CD4-positive, alpha-beta T cell treated with Interleukin-17A for 1 hour (primary cell): ENCODE results near the gene MS4A6A.
A peak's percentile ranks its signal among the peaks of the same experiment; 100 is the strongest.
"Not testable (repeated sequence)": the region's sequence is repeated elsewhere in the genome, so short reads cannot be mapped to it uniquely, and the experiment has no call there.

Experiments
- DNase-seq: peaks from one replicate; pipeline ENCODE4 v3.0.0-alpha.2; 2020

The MS4A6A gene, protein sequence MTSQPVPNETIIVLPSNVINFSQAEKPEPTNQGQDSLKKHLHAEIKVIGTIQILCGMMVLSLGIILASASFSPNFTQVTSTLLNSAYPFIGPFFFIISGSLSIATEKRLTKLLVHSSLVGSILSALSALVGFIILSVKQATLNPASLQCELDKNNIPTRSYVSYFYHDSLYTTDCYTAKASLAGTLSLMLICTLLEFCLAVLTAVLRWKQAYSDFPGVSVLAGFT

DNA sequence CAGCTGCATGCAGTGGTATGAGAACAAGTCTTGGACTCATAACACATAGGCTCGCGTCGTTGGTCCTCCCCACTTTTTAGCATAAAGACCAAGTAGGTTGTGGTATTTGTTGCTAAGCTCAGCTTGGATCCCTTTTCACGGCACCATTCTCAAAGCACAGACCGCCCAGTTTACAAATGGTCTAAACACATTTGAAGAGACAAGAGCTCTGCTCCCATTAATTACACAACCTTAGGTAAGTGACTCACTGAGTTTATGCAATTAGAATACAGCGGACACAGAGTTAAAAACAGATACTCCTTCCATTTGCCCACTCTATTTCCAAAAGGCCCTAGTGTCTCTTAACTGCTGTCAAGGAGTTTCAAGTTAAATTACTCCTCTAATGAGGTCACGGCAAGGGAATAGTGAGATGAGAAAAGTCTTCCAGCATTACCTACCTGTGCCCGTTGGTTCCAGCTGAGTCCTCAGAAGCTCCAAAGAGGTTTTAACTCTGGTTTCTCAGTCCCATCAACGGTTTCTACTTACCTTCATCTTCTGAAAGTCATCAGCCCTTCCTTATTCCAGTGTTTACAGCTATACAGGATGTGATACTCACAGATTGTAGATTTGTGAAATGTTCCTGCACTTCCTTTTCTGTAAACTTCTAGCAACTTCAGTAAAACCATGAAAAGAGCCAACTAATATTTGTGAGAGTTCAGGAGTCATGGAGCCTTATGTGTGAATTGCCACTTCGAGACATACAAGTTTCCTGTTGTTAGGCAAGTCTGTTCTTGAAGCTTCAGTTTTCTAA is at the start of gene MS4A6A:
TSS of gene MS4A6A (minus strand) at position 543 of the 790 bp plus-strand sequence. CDS start 1,356 bp downstream, outside the sequence.
- no peak for DNase-seq

DNA sequence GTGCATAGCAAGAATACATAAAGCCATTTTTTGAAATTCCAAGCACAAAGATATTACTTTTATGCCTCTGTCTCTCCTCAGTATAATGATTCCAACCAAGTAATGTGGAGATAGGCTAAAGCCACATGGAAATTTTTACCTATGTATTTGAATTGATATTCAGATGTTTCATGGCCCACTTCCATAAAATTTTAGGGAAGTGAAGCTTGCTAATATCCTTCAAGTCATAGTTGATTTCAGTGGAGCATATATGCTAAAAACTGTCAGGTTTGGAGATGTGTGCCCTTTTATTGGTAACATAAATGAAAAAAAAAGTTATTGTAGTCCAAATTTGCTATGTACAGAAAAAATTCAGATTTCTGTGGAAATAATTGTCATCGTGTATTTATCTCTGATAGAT is 47.8 kb upstream of the MS4A6A start:
- DNase-seq: no peak

DNA sequence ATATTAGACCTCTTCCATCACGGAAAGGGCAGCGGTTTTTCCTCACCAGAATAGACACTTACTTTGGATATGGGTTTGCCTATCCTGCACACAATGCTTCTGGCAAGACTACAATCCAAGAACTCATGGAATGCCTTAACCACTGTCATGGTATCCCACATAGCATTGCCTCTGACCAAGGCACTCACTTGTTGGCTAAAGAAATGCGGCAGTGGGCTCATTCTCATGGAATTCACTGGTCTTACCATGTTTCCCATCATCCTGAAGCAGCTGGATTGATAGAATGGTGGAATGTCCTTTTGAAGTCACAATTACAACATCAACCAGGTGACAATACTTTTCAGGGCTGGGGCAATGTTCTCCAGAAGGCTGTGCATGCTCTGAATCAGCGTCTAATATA is 39.3 kb upstream of the MS4A6A start:
- no peak for DNase-seq

DNA sequence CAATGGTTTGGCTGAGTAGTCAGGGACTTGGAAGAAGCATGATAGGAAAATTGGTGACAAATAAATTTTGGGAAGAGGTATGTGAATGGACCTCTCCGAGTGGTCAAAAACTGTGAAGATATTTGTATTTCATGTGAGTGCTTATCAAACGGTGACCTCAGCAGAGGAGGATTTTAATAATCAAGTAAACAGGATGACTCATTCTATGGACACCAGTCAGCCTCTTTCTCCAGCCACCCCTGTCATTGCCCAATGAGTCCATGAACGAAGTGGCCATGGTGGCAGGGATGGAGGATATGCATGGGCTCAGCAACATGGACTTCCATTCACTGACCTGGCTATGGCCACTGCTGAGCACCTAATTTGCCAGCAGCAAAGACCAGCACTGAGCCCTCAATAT is 38.8 kb upstream of the MS4A6A start:
- no peak for DNase-seq

DNA sequence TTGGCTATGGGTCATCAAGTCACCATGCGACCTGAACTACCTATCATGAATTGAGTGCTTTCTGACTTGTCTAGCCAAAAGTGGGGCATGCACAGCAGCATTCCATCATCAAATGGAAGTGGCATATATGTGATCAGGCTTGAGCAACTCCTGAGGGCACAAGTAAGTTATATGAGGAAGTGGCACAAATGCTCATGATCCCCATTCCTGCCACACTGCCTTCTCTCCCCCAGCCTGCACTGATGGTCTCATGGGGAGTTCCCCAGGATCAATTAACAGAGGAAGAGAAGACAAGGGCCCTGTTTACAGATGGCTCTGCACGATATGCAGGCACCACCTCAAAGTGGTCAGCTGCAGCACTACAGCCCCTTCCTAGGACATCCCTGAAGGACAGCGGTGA is 38.3 kb upstream of the MS4A6A start:
- no peak for DNase-seq

DNA sequence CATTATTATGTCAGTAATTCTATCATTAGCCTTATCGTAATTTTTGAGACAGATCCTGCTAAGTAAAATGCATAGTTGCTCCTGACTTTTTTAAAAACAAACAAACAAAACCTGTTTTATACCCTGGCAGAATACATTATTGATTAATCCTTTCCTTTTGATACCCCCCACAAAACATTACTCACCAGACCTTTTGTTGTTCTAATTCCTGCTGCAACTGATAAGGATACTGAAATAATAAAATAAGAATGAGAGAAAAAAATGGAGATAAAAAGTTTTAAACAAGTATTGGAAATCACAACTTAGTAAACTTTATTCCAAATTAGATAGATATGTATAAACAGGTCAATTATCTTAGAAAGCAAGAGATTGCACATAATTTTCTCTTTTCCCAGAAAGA is 31.5 kb upstream of the MS4A6A start:
- no peak for DNase-seq

DNA sequence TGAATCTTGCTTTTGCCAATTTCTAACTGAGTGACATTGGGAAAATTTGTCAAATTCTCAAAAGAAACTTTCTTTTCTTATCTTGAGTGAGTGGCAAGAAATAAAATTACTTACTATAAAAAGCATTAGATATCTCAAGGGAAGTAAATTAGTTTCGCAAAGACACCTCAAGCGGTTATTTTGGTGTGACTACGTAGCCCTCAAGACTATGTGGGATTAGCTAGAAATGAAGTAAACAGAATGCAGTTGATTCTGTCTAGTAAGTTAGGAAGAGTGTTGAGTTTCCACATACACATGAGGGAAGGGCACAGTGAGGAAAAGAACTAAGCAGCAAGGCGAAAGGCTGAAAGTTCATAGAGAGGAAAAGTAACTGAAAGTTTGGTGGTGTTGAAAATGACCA is 28.3 kb upstream of the MS4A6A start:
- DNase-seq: no peak

DNA sequence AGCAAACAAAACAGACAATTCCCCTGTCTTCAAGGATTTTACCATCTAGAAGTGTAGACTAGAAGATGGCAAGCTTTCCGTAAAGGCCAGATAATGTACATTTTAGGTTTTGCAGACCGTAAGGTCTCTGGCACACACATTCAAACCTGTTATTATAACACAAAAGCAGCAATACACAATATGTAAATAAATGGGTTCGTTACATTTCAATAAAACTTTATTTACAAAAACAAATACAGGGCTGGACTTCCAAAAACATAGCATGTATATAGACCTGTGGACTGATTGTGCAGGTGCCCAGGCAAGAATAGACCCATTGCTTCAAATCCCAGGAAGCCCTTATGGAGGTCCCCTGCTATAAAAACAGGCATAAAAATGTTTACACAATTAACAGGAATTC is 27.1 kb upstream of the MS4A6A start:
- DNase-seq: no peak

DNA sequence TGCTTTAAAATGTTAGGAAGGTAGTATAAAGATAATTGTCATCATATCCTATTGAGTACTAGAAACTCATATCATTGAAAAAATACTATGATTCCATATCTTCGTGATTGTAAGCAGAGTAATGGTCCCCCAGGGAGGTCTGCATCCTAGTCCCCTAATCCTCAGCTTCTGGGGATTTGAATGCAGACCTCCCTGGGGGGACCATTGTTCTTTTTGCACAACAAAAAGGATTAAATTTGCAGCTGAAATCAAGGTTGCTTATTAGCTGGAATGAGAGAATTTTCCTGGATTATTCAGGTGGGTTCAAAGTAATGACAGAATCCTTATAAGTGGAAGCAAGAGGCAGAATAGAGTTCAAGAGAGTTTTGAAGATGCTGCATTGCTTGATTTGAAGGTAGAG is 26.1 kb upstream of the MS4A6A start:
- DNase-seq: no peak

DNA sequence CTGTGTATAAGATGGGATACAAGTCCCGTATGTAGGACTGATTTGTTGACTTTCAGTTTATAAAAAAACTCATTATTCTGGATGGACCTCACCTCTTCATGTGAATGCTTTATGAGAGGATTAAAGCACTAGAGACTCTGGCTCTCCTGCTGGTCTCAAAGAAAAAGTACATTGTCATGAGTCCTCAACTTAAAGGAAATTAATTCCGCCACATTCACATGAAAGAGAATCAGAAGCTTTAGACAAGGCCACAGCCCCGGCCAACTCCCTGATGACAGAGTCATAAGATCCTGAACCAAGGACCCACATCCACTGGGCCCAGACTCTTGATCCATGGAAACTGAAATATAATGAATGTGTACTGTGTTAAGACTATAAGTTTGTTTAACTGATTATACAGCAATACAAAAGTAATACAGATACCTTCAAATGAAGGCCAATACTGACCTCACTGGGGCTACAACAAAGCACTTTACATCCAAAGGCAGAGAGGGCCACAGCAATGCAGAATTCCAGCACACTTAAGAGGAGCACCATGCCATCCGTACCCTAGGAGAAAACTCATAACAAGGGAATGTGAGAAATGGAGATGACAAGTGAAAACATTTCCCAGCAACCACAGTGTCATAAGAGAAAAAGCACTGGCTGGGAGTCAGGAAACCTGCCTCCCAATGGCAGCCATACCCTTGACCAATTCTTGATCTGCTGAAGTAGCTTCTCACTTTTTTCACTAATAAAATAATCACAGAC is 25.4 kb upstream of the MS4A6A start:
- no peak for DNase-seq

DNA sequence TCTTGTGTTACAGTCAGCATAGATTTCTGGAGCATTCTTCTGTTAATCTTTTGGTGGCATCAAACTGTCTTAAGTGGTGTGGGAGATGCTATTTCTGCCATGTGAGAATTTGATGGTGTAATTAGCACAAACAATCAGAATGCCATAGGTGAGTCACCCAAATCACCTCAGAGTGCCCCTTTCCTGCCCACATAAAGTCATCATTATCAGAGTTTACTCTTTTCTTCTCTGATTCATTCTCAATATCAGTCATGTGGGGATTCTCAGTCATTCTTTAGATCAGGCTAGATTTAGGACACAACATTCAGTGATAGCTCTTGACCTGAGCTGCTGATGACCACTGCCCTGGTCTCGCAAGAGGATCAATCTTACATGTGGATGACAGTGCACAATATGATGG is 23.7 kb upstream of the MS4A6A start:
- DNase-seq: no peak

DNA sequence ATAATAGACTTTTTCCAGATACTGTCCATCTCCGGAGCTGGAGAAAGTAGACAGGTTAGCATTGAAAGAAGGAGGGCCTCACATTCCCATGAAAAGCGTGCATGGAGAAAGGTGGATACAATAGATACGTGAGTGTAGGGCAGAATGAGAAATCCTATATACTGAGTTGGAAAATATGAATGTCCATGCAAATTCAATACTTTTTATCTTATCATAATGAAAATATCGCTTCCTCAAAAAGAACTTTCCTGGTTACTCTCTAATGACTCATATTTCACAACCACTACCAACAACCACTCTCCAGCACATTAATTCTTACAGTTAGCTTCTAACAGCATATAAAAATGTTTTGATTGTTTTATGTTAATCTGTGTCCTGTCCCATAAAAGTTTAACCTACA is 22.0 kb upstream of the MS4A6A start:
- no peak for DNase-seq

DNA sequence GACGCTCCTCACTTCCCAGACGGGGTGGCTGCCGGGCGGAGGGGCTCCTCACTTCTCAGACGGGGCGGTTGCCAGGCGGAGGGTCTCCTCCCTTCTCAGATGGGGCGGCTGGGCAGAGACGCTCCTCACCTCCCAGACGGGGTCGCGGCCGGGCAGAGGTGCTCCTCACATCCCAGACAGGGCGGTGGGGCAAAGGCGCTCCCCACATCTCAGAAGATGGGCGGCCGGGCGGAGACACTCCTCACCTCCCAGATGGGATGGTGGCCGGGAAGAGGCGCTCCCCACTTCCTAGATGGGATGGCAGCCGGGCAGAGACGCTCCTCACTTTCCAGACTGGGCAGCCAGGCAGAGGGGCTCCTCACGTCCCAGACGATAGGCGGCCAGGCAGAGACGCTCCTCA is 18.5 kb upstream of the MS4A6A start:
- DNase-seq: not testable (repeated sequence)

DNA sequence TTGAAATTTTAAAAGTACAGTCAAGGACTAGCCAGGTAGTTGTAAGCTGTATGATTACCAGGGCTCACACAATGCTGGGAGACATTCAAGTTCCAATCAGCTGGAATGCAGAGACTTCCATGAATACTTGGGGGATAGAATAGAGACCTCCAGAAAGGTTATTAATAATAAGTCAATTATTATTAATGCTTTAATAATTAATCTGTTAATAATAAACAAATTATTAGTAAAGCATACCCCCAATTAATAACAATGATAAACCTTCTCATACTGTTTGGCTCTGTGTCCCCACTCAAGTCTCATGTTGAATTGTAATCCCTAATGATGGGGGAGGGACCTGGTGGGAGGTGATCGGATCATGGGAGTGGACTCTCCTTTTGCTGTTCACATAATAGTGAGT is 14.6 kb upstream of the MS4A6A start:
- DNase-seq: no peak

DNA sequence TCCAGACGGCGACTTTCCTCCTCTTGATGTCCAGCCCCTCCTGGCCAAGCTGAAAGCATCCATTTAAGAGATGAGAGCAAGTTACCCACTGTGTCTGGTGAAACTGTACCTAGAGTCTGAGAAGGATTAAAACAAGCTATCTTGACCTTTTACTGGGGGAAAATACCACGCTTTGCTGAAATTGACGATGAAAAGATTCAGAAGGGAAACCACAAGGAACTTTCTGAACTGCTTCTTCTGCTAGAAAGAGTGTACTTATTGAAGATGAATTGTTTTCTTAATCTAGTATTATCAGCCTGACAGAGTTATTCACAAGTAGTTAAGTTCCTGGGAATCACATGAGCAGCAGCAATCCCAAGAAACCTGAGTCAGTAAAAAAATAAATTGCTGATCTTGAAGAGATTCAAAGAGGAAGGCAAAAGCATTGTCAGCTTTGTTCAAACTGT is 13.1 kb upstream of the MS4A6A start:
- DNase-seq: no peak

DNA sequence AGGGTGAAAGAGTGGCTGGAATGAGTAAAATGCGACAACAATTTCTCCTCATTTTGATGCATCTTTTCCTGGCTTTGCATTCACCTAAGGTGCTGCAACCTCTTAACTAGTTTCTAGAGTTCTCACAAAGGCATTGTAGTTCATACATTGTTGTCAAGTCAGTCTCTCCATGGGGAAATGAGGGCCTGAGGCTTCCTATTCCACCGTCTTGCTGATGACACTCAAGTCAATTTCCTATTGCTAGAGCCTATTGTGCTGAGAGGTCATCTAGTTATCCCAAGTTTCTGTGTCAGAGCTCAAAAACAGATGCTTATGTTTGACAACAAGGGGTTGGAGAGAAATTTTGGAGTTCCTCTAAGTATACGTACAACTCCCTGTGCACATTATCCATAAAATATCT is 11.6 kb upstream of the MS4A6A start:
- no peak for DNase-seq

DNA sequence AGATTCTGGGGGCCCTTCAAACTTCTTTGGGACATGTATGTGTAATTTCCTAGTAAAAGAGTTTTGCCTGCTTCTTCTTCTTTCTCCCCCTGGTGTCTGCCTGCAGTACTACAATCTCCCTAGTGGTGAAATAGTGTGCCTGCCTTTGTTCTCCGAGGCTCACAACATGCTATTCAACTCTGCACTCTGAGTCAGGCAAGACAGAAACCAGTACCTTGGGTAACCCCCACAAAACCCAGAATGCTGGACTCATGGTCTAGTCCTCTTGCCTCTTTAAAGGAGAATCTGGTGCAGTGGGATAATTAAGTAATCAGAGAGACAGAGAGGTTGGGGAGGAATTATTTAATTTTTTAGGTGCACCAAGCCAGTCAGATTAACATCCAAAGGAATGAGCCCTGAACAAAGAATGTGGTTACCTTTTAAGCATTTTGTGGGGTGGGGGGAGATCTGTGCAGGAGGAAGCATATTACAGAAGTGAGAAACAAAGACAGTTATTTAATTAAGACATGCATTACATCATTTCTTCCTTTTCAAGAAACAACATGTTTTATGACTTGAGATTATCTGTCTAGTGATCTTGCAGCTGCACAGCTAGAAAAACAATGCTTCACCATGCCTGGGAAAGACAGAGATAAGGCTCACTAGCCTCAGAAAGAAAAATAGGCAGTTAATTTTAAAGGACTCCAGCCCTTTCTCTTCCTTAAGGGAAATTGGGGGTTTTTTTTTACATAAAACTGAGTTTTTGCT is 11.0 kb upstream of the MS4A6A start:
- DNase-seq: peak; percentile 67

DNA sequence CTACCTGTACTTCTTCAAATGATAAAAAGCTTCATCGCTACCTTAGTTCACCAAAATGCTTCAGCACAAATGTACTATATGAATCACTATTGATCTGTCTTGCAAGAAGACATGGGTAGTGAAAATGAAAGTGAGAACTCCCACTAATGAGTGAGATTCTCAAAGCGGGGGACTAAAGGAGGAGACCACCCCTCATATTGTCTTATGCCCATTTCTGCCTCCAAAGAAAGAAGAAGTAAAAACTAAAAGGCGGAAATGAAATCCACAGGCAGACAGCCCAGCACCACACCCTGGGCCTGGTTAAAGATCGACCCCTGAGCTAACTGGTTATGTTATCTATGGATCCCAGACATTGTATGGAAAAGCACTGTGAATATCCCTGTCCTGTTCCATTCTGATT is 9.7 kb upstream of the MS4A6A start:
- DNase-seq: not testable (repeated sequence)

DNA sequence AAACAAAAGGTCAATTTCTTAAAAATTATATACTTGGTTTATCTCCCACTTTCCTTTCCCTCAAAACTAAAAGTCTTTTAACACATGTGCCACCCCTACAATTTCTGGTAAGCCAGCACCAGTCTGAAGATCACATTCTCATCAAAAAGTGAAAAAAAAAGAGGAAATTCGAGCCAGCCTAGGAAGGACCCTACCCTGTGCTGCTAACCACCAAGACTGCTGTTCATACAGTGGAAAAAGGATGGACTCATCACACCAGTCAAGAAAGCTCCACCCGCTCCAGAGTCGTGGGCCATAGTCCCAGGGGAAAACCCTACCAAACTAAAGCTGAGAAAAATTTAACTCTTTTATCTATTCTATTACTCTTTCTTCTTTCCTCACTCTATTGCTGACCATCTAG is 5.6 kb upstream of the MS4A6A start:
- DNase-seq: not testable (repeated sequence)

DNA sequence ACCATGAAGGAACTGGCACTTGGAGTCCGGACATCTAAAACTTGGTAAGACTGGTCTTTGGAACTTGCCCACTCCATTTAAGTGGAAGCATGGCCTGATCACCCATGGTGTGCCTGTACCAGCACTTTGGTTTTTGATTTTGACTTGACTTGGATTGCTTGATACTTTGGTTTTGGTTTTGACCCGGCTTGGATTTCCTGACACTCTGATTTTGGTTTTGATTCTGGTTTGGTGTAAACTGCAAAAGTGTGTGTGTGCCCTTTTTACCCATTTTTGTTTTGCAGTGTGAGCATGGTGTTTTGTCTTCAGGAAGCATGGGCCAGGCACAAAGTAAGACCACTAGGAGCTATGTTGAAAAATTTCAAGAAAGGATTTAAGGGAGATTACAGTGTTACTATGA is 3.2 kb upstream of the MS4A6A start:
- DNase-seq: not testable (repeated sequence)

DNA sequence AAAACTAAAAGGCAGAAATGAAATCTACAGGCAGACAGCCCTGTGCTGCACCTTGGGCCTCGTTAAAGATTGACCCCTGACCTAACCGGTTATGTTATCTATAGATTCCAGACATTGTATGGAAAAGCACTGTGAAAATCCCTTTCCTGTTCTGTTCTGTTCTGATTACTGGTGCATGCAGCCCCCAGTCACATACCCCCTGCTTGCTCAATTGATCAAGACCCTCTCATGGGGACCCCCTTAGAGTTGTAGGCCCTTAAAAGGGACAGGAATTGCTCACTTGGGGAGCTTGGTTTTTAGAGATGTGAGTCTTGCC is 2.6 kb upstream of the MS4A6A start:
- not testable (repeated sequence) for DNase-seq

DNA sequence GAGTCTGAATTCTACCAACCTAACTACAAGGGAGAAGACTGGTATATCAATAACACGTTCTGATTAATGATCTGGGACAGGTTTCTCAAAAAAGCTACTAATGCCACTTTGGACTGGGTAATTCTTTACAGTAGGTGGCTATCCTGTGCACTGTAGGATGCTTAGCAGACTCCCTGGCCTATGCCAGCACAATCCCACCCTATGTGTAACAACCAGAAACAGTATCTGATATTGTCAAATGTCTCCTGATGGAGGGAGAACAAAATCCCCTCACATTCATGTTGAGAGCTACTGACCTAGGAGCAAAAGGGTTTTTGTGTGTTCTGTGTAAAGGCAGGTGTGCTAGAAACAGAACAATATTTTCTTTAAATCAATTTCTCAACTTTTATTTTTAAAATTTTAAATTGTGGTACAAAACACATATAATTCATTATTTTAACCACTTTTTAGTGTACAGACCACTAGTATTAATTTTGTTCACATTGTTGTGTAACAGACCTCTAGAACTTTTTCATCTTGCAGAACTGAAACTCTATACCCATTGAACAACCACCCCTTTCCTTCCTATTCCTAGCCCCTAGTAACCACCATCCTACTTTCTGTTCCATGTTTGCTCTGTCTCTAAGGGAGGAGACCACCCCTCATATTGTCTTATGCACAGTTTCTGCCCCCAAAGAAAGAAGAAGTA is 2.1 kb upstream of the MS4A6A start:
- peak; percentile 30 for DNase-seq
